Measurements from ENCODE around the gene SLC30A7. TPM values are rescaled to one million over a fixed set of nuclear protein-coding genes. Genes with fewer than 3 reads are reported as not detected.

The SLC30A7 gene
- total RNA-seq, 1 experiment from 2014 or later: 16.1 TPM

DNA sequence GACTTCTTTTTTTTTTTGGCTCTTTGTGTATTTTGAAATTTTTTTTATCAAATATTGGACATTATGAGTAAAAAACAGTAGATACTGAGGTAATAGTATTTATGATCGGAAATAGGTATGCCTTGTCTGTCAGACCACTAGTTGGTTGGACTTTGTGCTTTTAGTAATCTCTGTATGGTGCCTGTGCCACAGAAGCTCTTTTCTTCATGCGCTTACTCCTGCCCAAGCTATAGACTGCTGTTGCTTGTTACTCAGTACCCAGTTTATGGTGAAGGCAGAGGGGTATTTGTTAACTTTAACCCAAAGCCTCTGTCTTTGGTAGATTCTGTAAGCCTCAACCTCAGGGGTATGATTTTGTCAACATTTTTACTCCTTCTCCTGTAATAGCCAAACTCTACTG lies 8.6 kb downstream of the SLC30A7 start:
- Mint-ChIP-seq H3K36me3 (ENCODE audit: insufficient read depth, unreplicated experiment) (peaks cover 17% of the 10 kb centered on the region), H3K9me3 (ENCODE audit: unreplicated experiment) (peaks cover 12% of the 10 kb centered on the region), H3K27ac (ENCODE audit: unreplicated experiment) (no peak overlapping the region), H3K27me3 (ENCODE audit: insufficient read depth, unreplicated experiment) (no peaks in the 10 kb centered on the region), H3K4me1 (ENCODE audit: low read depth, unreplicated experiment) (no peaks in the 10 kb centered on the region), H3K4me3 (ENCODE audit: unreplicated experiment) (no peak overlapping the region)
- no peaks in the 10 kb centered on the region for H3K9me3 ChIP-seq
- no peaks in the 10 kb centered on the region for H3K4me1 ChIP-seq
- ChIA-PET POLR2A (no interaction called here), CTCF (no interaction called here)
- DNase-seq: no peak
- intact Hi-C loops (cut with micrococcal nuclease; ENCODE audit: unreplicated experiment): no loop called here
- no peaks in the 10 kb centered on the region for H3K36me3 ChIP-seq (ENCODE audit: control insufficient read depth, insufficient read depth, low read length)
- H3K4me3 ChIP-seq (ENCODE audit: low read depth, low read length): no peak overlapping the region
- no TSS peak for BruUV-seq (replicated peaks)
- no peaks in the 10 kb centered on the region for H3K27me3 ChIP-seq (replicated peaks; ENCODE audit: control insufficient read depth, insufficient read depth, low read length)
- TF ChIP-seq, protein P1, sequence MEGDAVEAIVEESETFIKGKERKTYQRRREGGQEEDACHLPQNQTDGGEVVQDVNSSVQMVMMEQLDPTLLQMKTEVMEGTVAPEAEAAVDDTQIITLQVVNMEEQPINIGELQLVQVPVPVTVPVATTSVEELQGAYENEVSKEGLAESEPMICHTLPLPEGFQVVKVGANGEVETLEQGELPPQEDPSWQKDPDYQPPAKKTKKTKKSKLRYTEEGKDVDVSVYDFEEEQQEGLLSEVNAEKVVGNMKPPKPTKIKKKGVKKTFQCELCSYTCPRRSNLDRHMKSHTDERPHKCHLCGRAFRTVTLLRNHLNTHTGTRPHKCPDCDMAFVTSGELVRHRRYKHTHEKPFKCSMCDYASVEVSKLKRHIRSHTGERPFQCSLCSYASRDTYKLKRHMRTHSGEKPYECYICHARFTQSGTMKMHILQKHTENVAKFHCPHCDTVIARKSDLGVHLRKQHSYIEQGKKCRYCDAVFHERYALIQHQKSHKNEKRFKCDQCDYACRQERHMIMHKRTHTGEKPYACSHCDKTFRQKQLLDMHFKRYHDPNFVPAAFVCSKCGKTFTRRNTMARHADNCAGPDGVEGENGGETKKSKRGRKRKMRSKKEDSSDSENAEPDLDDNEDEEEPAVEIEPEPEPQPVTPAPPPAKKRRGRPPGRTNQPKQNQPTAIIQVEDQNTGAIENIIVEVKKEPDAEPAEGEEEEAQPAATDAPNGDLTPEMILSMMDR (IDR thresholded peaks at IDR 0.05; ENCODE audit: insufficient read depth in 1 of 2, low read depth in 1 of 2, low read length in 1 of 2, severe bottlenecking in 1 of 2, unreplicated experiment in 1 of 2): no peak

GRCh38 chr1:100905181-100905580 lies 9.3 kb downstream of the SLC30A7 start:
- Histone ChIP-seq H3K27me3 (replicated peaks; ENCODE audit: control insufficient read depth, insufficient read depth, low read length) (no peaks in the 10 kb centered on the region), H3K4me3 (ENCODE audit: low read depth, low read length) (no peak overlapping the region), H3K36me3 (ENCODE audit: control insufficient read depth, insufficient read depth, low read length) (no peaks in the 10 kb centered on the region), H3K9me3 (no peaks in the 10 kb centered on the region), H3K4me1 (no peaks in the 10 kb centered on the region)
- TF ChIP-seq, protein P1 (IDR thresholded peaks at IDR 0.05; ENCODE audit: insufficient read depth in 1 of 2, low read depth in 1 of 2, low read length in 1 of 2, severe bottlenecking in 1 of 2, unreplicated experiment in 1 of 2): no peak
- H3K4me1 Mint-ChIP-seq (ENCODE audit: low read depth, unreplicated experiment): no peaks in the 10 kb centered on the region
- ChIA-PET CTCF (no interaction called here), POLR2A (no interaction called here)
- no TSS peak for BruUV-seq (replicated peaks)
- no peak overlapping the region for H3K27ac Mint-ChIP-seq (ENCODE audit: unreplicated experiment)
- H3K27me3 Mint-ChIP-seq (ENCODE audit: insufficient read depth, unreplicated experiment): no peaks in the 10 kb centered on the region
- peaks cover 12% of the 10 kb centered on the region for H3K9me3 Mint-ChIP-seq (ENCODE audit: unreplicated experiment)
- DNase-seq: no peak
- H3K36me3 Mint-ChIP-seq (ENCODE audit: insufficient read depth, unreplicated experiment): peaks cover 13% of the 10 kb centered on the region
- intact Hi-C loops (cut with micrococcal nuclease; ENCODE audit: unreplicated experiment): no loop called here
- H3K4me3 Mint-ChIP-seq (ENCODE audit: unreplicated experiment): no peak overlapping the region

GRCh38 chr1:100907887-100908286 lies 12.0 kb downstream of the SLC30A7 start:
- Mint-ChIP-seq H3K27me3 (ENCODE audit: insufficient read depth, unreplicated experiment) (no peaks in the 10 kb centered on the region), H3K4me1 (ENCODE audit: low read depth, unreplicated experiment) (no peaks in the 10 kb centered on the region), H3K4me3 (ENCODE audit: unreplicated experiment) (no peak overlapping the region), H3K27ac (ENCODE audit: unreplicated experiment) (peak overlapping the region; percentile 30), H3K36me3 (ENCODE audit: insufficient read depth, unreplicated experiment) (peaks cover 19% of the 10 kb centered on the region), H3K9me3 (ENCODE audit: unreplicated experiment) (peaks cover 12% of the 10 kb centered on the region)
- TF ChIP-seq, protein P1 (IDR thresholded peaks at IDR 0.05; ENCODE audit: insufficient read depth in 1 of 2, low read depth in 1 of 2, low read length in 1 of 2, severe bottlenecking in 1 of 2, unreplicated experiment in 1 of 2): no peak
- intact Hi-C loops (cut with micrococcal nuclease; ENCODE audit: unreplicated experiment): no loop called here
- no TSS peak for BruUV-seq (replicated peaks)
- Histone ChIP-seq H3K27me3 (replicated peaks; ENCODE audit: control insufficient read depth, insufficient read depth, low read length) (no peaks in the 10 kb centered on the region), H3K4me1 (no peaks in the 10 kb centered on the region), H3K4me3 (ENCODE audit: low read depth, low read length) (no peak overlapping the region), H3K36me3 (ENCODE audit: control insufficient read depth, insufficient read depth, low read length) (no peaks in the 10 kb centered on the region), H3K9me3 (no peaks in the 10 kb centered on the region)
- POLR2A ChIA-PET: no interaction called here
- CTCF ChIA-PET: no interaction called here
- no peak for DNase-seq
